ENCODE data around the gene RBCK1. TPM values are rescaled to one million over a fixed set of nuclear protein-coding genes. Genes with fewer than 3 reads are reported as not detected.

RBCK1 gene
- total and polyA plus RNA-seq, 10 of the 15 experiments (the other 5 are each of a cell fraction or from before 2014, with no cell fraction given): 14.1 to 99.7 (median 76.0) TPM

DNA sequence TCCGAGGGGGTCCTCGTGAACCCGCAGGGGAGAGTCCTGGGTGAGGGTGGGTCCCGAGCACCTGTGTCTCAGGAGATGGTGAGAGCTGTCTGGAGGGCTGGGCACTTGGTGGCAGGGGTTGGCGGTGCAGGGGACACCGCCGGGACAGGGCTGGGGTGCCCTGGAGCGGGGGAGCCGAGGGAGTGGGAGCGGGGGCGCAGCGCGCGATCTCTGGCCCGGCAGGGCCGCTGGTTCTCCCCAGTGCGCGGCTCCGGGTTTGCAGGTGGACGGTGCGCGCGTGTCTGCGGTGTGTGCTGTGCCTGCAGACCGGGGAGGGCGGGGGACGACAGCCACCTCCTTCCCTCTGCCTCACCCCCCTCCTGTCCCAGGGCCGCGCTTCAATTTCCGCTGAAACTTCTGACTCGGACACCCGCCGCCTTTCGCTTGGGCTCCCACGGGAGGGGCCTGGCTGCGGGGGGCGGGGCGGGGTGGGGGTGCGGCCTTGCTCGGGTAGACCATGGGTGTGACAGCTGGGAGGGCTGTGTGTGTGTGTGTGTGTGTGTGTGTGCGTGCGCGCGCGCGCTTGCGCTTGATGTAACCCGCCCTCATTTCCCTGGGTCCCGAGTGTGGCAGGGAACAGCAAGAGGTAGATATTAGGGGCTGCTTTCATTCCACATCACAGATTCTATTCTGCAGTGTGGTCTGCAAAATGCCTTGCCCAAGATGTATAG is 26.4 kb upstream of the RBCK1 start (continued):
- peak; percentile 29; the same call in 1 of the 2 replicates for TF ChIP-seq CREM (IDR thresholded peaks at IDR 0.05; ENCODE audit: low read depth)
- TF ChIP-seq MEF2A (IDR thresholded peaks at IDR 0.05; ENCODE audit: insufficient read depth, low read depth, low read length): 0 out of 2 replicates have a peak, but pooled peaks have one; percentile 10
- no peak for TF ChIP-seq NR2C2 (IDR thresholded peaks at IDR 0.05; ENCODE audit: borderline replicate concordance, control insufficient read depth, insufficient read length, low read depth)
- peak; percentile 11 for TF ChIP-seq MEF2B (IDR thresholded peaks at IDR 0.05; ENCODE audit: partially characterized antibody, poor library complexity, severe bottlenecking)
- peak; percentile 93 for TF ChIP-seq TCF3 (IDR thresholded peaks at IDR 0.05; ENCODE audit: borderline replicate concordance, insufficient read depth, low read depth, low read length)
- TF ChIP-seq NRF1 (conservative IDR thresholded peaks at IDR 0.05; ENCODE audit: low read depth, low read length): 0 out of 2 replicates have a peak, but pooled peaks have one; percentile 12
- peak; percentile 32; the same call in 1 of the 2 replicates for TF ChIP-seq MXI1 (IDR thresholded peaks at IDR 0.05; ENCODE audit: low read depth, low read length)
- no peak for TF ChIP-seq IRF3 (IDR thresholded peaks at IDR 0.05)
- TF ChIP-seq, protein P1, sequence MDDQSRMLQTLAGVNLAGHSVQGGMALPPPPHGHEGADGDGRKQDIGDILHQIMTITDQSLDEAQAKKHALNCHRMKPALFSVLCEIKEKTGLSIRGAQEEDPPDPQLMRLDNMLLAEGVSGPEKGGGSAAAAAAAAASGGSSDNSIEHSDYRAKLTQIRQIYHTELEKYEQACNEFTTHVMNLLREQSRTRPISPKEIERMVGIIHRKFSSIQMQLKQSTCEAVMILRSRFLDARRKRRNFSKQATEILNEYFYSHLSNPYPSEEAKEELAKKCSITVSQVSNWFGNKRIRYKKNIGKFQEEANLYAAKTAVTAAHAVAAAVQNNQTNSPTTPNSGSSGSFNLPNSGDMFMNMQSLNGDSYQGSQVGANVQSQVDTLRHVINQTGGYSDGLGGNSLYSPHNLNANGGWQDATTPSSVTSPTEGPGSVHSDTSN (IDR thresholded peaks at IDR 0.05; ENCODE audit: insufficient replicate concordance, low read depth, low read length): peak; percentile 27
- TF ChIP-seq PAX5 (IDR thresholded peaks at IDR 0.05; ENCODE audit: borderline replicate concordance, low read depth, low read length): peak; percentile 38; the same call in 1 of the 2 replicates
- TF ChIP-seq CHD4 (IDR thresholded peaks at IDR 0.05): no peak
- peak in 1 of 2 experiments; percentile 8; a peak in 1 of 3 replicates for TF ChIP-seq EGR1 (IDR thresholded peaks at IDR 0.05; ENCODE audit: borderline replicate concordance in 1 of 2, low read depth in 2 of 2, low read length in 2 of 2)

All from GM12878 (cell line).